Endodermal cell (in vitro differentiated cells): Measurements from ENCODE around the gene NOP14. TPM values are rescaled to one million over a fixed set of nuclear protein-coding genes. Genes with fewer than 3 reads are reported as not detected.

Experiments
- DNase-seq: peaks from one replicate; pipeline ENCODE4 v3.0.0-alpha.2; 2017
- H3K27ac ChIP-seq: 2 replicates; pipeline ENCODE4 v1.5.1; 2013; ENCODE audit warnings: mild to moderate bottlenecking, low read depth, low read length, moderate library complexity
- H3K27me3 ChIP-seq: 2 replicates; pipeline ENCODE4 v1.6.1; 2013; ENCODE audit warnings: mild to moderate bottlenecking, low read length, moderate library complexity; ENCODE audit not compliant: insufficient read depth, control insufficient read depth, poor library complexity, severe bottlenecking
- H3K36me3 ChIP-seq: 2 replicates; pipeline ENCODE4 v1.7.0; 2013; ENCODE audit warnings: mild to moderate bottlenecking, low read length, moderate library complexity; ENCODE audit not compliant: control insufficient read depth, insufficient read depth
- H3K4me1 ChIP-seq: one replicate; pipeline ENCODE4 v1.7.0; 2013; ENCODE audit warnings: low read length; ENCODE audit not compliant: control insufficient read depth, insufficient read depth
- H3K4me3 ChIP-seq: 2 replicates; pipeline ENCODE4 v1.5.1; 2013; ENCODE audit warnings: mild to moderate bottlenecking, low read length, moderate library complexity
- H3K9ac ChIP-seq: 2 replicates; pipeline ENCODE4 v1.6.1; 2013; ENCODE audit warnings: mild to moderate bottlenecking, low read length, moderate library complexity; ENCODE audit not compliant: poor library complexity, severe bottlenecking; ENCODE audit errors: extremely low read depth
- H3K9me3 ChIP-seq: 2 replicates; pipeline ENCODE4 v1.6.1; 2013; ENCODE audit warnings: mild to moderate bottlenecking, low read length, moderate library complexity; ENCODE audit not compliant: control insufficient read depth
- H3K27ac Mint-ChIP-seq: 2 replicates; pipeline ENCODE4 v1.8.0; 2020; ENCODE audit warnings: mixed read lengths
- H3K27me3 Mint-ChIP-seq: 2 replicates; pipeline ENCODE4 v1.8.0; 2021; ENCODE audit warnings: mild to moderate bottlenecking, mixed read lengths; ENCODE audit not compliant: insufficient read depth
- H3K36me3 Mint-ChIP-seq: 2 replicates; pipeline ENCODE4 v1.8.0; 2020; ENCODE audit warnings: low read depth, mixed read lengths
- H3K4me1 Mint-ChIP-seq: 2 replicates; pipeline ENCODE4 v1.8.0; 2020; ENCODE audit warnings: mixed read lengths
- H3K4me3 Mint-ChIP-seq: 2 replicates; pipeline ENCODE4 v1.8.0; 2020; ENCODE audit warnings: mild to moderate bottlenecking, moderate library complexity, mixed read lengths
- H3K9me3 Mint-ChIP-seq: 2 replicates; pipeline ENCODE4 v1.8.0; 2020; ENCODE audit warnings: mild to moderate bottlenecking, mixed read lengths
- CTCF ChIP-seq: fragments of 200-600 bp; sonication (generic); conservative IDR thresholded peaks from 2 replicates; pipeline ENCODE4 v1.5.0; 2021; ENCODE audit warnings: antibody characterized with exemption, mild to moderate bottlenecking
- WGBS, 2 experiments: methylation state at CpG; one replicate each; pipeline versions ENCODE4 v1.1.5 to v1.1.7; 2013; ENCODE audit warnings: missing lambda C conversion rate in 2 of 2, mixed read lengths in 1 of 2; ENCODE audit not compliant: insufficient coverage in 1 of 2, insufficient read length in 1 of 2; 5-methylcytosine and 5-hydroxymethylcytosine counted together
- total RNA-seq, 2 donors: library from RNA; stranded (reverse); fragmentation: NEBNext Ultra II Directional in 1 of 2; extraction: Animal tissue kit (Norgen Biotek cat#: 25700) in 1 of 2; gene quantifications; 2 replicates in 1 of 2; 3 replicates in 1 of 2; pipeline ENCODE4 v1.2.1, GENCODE V29; 2021

The NOP14 gene
- total RNA-seq, 2 donors from 2014 or later: 23.0 to 31.9 TPM

- Mint-ChIP-seq H3K9me3 (no peaks in the 10 kb centered on the region), H3K36me3 (peaks cover 77% of the 10 kb centered on the region), H3K27me3 (no peaks in the 10 kb centered on the region), H3K4me1 (peaks cover 1% of the 10 kb centered on the region), H3K4me3 (no peak overlapping the region), H3K27ac (no peak overlapping the region)
- Histone ChIP-seq H3K4me3 (no peak overlapping the region), H3K36me3 (peaks cover 93% of the 10 kb centered on the region), H3K9me3 (no peaks in the 10 kb centered on the region), H3K27me3 (no peaks in the 10 kb centered on the region), H3K4me1 (peaks cover 1% of the 10 kb centered on the region), H3K9ac (no peak overlapping the region), H3K27ac (no peak overlapping the region)
- no peak for TF ChIP-seq CTCF
- WGBS, 2 experiments: 93 to 94% methylated on average over 3 of the region's 3 CpGs
- no peak for DNase-seq
Measured at GRCh38 chr4:2898001-2898400, 65.2 kb downstream of the NOP14 start.

GRCh38 chr4:2893772-2894171 is 69.4 kb downstream of the NOP14 start:
- Mint-ChIP-seq H3K4me3 (no peak overlapping the region), H3K4me1 (no peaks in the 10 kb centered on the region), H3K27me3 (no peaks in the 10 kb centered on the region), H3K9me3 (no peaks in the 10 kb centered on the region), H3K36me3 (peaks cover 59% of the 10 kb centered on the region), H3K27ac (no peak overlapping the region)
- DNase-seq: no peak
- no peaks in the 10 kb centered on the region for H3K27me3 ChIP-seq
- no peaks in the 10 kb centered on the region for H3K4me1 ChIP-seq
- no peak overlapping the region for H3K27ac ChIP-seq
- TF ChIP-seq CTCF: no peak
- H3K4me3 ChIP-seq: no peak overlapping the region
- no peak overlapping the region for H3K9ac ChIP-seq
- 93 to 95% methylated on average over 4 to 5 of the region's 5 CpGs for WGBS, 2 experiments
- H3K9me3 ChIP-seq: no peaks in the 10 kb centered on the region
- peaks cover 92% of the 10 kb centered on the region for H3K36me3 ChIP-seq

GRCh38 chr4:2891294-2891693 is 71.9 kb downstream of the NOP14 start:
- no peak overlapping the region for H3K9ac ChIP-seq
- no peaks in the 10 kb centered on the region for H3K27me3 ChIP-seq
- 92 to 98% methylated on average over 4 to 5 of the region's 5 CpGs for WGBS, 2 experiments
- peaks cover 75% of the 10 kb centered on the region for H3K36me3 ChIP-seq
- H3K4me1 ChIP-seq: no peaks in the 10 kb centered on the region
- no peak overlapping the region for H3K27ac ChIP-seq
- H3K36me3 Mint-ChIP-seq: peaks cover 47% of the 10 kb centered on the region
- H3K9me3 ChIP-seq: no peaks in the 10 kb centered on the region
- H3K4me1 Mint-ChIP-seq: peaks cover 13% of the 10 kb centered on the region
- H3K4me3 Mint-ChIP-seq: no peak overlapping the region
- no peaks in the 10 kb centered on the region for H3K27me3 Mint-ChIP-seq
- no peak overlapping the region for H3K27ac Mint-ChIP-seq
- no peak overlapping the region for H3K4me3 ChIP-seq
- H3K9me3 Mint-ChIP-seq: no peaks in the 10 kb centered on the region
- DNase-seq: no peak
- TF ChIP-seq CTCF: no peak
